ENCODE data around the gene MAP2K4. TPM values are rescaled to one million over a fixed set of nuclear protein-coding genes. Genes with fewer than 3 reads are reported as not detected.
A peak's percentile ranks its signal among the peaks of the same experiment; 100 is the strongest.

Gene MAP2K4
- total and polyA plus RNA-seq, 4 experiments from 2014 or later: 29.4 to 41.3 (median 32.6) TPM

GRCh38 chr17:12178644-12179330, 158.1 kb downstream of the MAP2K4 start:
- no peak for DNase-seq
- no peak overlapping the region for H3K4me3 ChIP-seq (ENCODE audit: low read length in 2 of 2)
- intact Hi-C loops (cut with micrococcal nuclease): no loop called here

GRCh38 chr17:12180644-12181261, 160.1 kb downstream of the MAP2K4 start:
- no peaks in the 10 kb centered on the region for H3K4me1 ChIP-seq (ENCODE audit: insufficient read depth, low read length)
- H3K36me3 Mint-ChIP-seq: no peaks in the 10 kb centered on the region
- intact Hi-C loops (cut with micrococcal nuclease): no loop called here
- no peaks in the 10 kb centered on the region for H3K27me3 ChIP-seq (ENCODE audit: insufficient read depth, low read length)
- no peaks in the 10 kb centered on the region for H3K9me3 ChIP-seq (ENCODE audit: control insufficient read depth in 1 of 2, low read length in 2 of 2)
- no peak overlapping the region for H3K4me3 ChIP-seq (ENCODE audit: low read length in 2 of 2)
- peaks cover 0 to 3% (median 0%) of the 10 kb centered on the region in 8 donors for H3K9me3 Mint-ChIP-seq
- no peak overlapping the region for H3K4me3 Mint-ChIP-seq
- H3K27ac Mint-ChIP-seq: no peak overlapping the region
- no peaks in the 10 kb centered on the region for H3K36me3 ChIP-seq (ENCODE audit: insufficient read depth, low read length)
- peaks cover 0 to 1% of the 10 kb centered on the region in 2 donors for H3K27me3 Mint-ChIP-seq
- CTCF ChIA-PET (ENCODE audit: partially characterized antibody): interaction anchor here (1.0 kb wide), 1 partner anchor 8 kb away, joined by 3 read pairs; no protein-coding TSS in a partner anchor
- H3K4me1 Mint-ChIP-seq: no peaks in the 10 kb centered on the region
- no peak overlapping the region for H3K27ac ChIP-seq (ENCODE audit: low read depth, low read length)
- POLR2A ChIA-PET (ENCODE audit: partially characterized antibody): no interaction called here
- DNase-seq: peak in 2 of 5 donors; percentile 1 to 7

More at GRCh38 chr17:12178644-12179330, 158.1 kb downstream of the MAP2K4 start:
- Histone ChIP-seq H3K4me1 (ENCODE audit: insufficient read depth, low read length) (no peaks in the 10 kb centered on the region), H3K36me3 (ENCODE audit: insufficient read depth, low read length) (no peaks in the 10 kb centered on the region), H3K27ac (ENCODE audit: low read depth, low read length) (no peak overlapping the region), H3K9me3 (ENCODE audit: control insufficient read depth in 1 of 2, low read length in 2 of 2) (no peaks in the 10 kb centered on the region), H3K27me3 (ENCODE audit: insufficient read depth, low read length) (no peaks in the 10 kb centered on the region)
- peaks cover 0 to 3% (median 0%) of the 10 kb centered on the region in 8 donors for H3K9me3 Mint-ChIP-seq
- H3K4me1 Mint-ChIP-seq: no peaks in the 10 kb centered on the region
- ChIA-PET POLR2A (ENCODE audit: partially characterized antibody) (interaction anchor here (0.5 kb wide), 1 partner anchor 117 kb away, joined by 4 read pairs; no protein-coding TSS in a partner anchor), CTCF (ENCODE audit: partially characterized antibody) (no interaction called here)
- no peaks in the 10 kb centered on the region for H3K36me3 Mint-ChIP-seq
- peaks cover 2 to 6% of the 10 kb centered on the region in 2 donors for H3K27me3 Mint-ChIP-seq
- no peak overlapping the region for H3K4me3 Mint-ChIP-seq
- no peak overlapping the region for H3K27ac Mint-ChIP-seq

GRCh38 chr17:12187658-12188057, 167.0 kb downstream of the MAP2K4 start:
- no peaks in the 10 kb centered on the region for H3K27me3 ChIP-seq (ENCODE audit: insufficient read depth, low read length)
- CTCF ChIA-PET (ENCODE audit: partially characterized antibody): no interaction called here
- no peaks in the 10 kb centered on the region for H3K36me3 Mint-ChIP-seq
- POLR2A ChIA-PET (ENCODE audit: partially characterized antibody): no interaction called here
- peaks cover 0 to under 1% of the 10 kb centered on the region in 2 donors for H3K27me3 Mint-ChIP-seq
- no peaks in the 10 kb centered on the region for H3K4me1 Mint-ChIP-seq
- no peak overlapping the region for H3K27ac Mint-ChIP-seq
- no peak overlapping the region for H3K27ac ChIP-seq (ENCODE audit: low read depth, low read length)
- H3K9me3 Mint-ChIP-seq: peaks cover 0 to 33% (median 22%) of the 10 kb centered on the region in 8 donors
- intact Hi-C loops (cut with micrococcal nuclease): no loop called here
- no peak for DNase-seq
- no peaks in the 10 kb centered on the region for H3K36me3 ChIP-seq (ENCODE audit: insufficient read depth, low read length)
- no peaks in the 10 kb centered on the region for H3K9me3 ChIP-seq (ENCODE audit: control insufficient read depth in 1 of 2, low read length in 2 of 2)
- H3K4me3 Mint-ChIP-seq: no peak overlapping the region
- H3K4me1 ChIP-seq (ENCODE audit: insufficient read depth, low read length): no peaks in the 10 kb centered on the region
- H3K4me3 ChIP-seq (ENCODE audit: low read length in 2 of 2): no peak overlapping the region

- intact Hi-C loops (cut with micrococcal nuclease): no loop called here
- no peak overlapping the region for H3K4me3 Mint-ChIP-seq
- Histone ChIP-seq H3K9me3 (ENCODE audit: control insufficient read depth in 1 of 2, low read length in 2 of 2) (no peaks in the 10 kb centered on the region), H3K27ac (ENCODE audit: low read depth, low read length) (no peak overlapping the region), H3K36me3 (ENCODE audit: insufficient read depth, low read length) (no peaks in the 10 kb centered on the region), H3K4me1 (ENCODE audit: insufficient read depth, low read length) (no peaks in the 10 kb centered on the region), H3K27me3 (ENCODE audit: insufficient read depth, low read length) (no peaks in the 10 kb centered on the region), H3K4me3 (ENCODE audit: low read length in 2 of 2) (no peak overlapping the region)
- peaks cover 0 to 21% (median 14%) of the 10 kb centered on the region in 8 donors for H3K9me3 Mint-ChIP-seq
- H3K36me3 Mint-ChIP-seq: no peaks in the 10 kb centered on the region
- no peaks in the 10 kb centered on the region for H3K4me1 Mint-ChIP-seq
- POLR2A ChIA-PET (ENCODE audit: partially characterized antibody): no interaction called here
- CTCF ChIA-PET (ENCODE audit: partially characterized antibody): no interaction called here
- H3K27ac Mint-ChIP-seq: no peak overlapping the region
- H3K27me3 Mint-ChIP-seq: peaks cover 2 to 5% of the 10 kb centered on the region in 2 donors
- no peak for DNase-seq
Observed at GRCh38 chr17:12193144-12193735, 172.6 kb downstream of the MAP2K4 start.

Small RNAs within 50 kb of the gene (microRNA-seq; reads per million reads assigned to microRNA genes)
- gene MIR744 (ENCODE audit: borderline microRNAs expressed, borderline number of aligned reads, borderline replicate concordance): 229 reads per million, percentile 74 among the genes with 10 or more reads in this experiment

Other genes with a start within 250 kb of the MAP2K4 start
- gene ZNF18, start 23.4 kb upstream of the MAP2K4 start, total RNA-seq: 10 to 100 TPM; 12.7 to 14.4 TPM
- 10 to 100 TPM in 1 of 2 donors, 1 to 10 TPM in 1; 8.9 to 10.4 TPM for gene ZNF18, start 23.4 kb upstream of the MAP2K4 start, polyA plus RNA-seq